ENCODE data around the gene EHD1.

DNA sequence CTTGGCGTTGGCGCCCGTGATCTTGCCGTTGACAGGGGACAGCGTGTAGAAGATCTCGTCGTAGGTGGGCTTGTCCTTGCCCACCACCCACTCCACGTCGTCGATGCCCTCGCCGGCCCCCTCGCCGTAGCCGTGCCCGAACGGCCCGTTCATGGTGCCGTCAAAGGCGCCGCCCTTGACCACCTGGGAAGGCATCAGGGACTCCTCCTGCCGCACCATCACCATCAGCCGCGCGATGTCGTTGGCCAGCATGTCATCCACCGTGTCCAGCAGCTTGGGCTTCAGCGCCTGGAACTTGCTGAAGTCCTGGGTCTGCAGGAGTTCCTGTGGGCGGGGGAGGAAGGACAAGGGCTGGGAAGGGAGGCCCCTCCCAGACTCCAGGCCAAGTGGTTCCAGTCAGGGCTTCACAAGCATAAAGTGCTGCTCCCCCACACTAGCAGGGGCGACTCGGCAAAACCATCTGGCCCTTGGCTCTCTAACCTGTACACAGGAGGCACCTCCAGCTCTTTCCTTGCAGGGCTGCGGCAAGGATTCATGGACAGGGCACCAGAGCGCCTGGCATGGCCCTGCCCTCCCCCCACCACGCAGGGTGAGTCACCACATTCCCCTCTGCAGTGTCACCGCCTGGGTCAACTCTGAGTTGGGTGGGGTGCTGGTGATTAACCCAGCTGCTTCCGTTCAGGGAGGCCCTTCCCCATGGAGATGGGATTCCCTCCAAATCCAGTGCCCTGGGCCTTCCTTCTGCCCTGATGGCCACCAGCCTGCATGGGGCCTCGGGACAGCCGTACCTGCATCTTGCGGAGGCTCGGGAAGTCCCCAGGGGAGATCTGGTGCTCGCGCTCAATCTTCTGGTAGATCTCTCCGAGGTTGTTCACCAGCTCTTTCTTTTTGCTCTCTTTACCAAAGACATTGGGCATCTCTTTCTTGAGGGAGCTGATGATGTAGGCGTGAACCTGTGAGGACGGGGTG, 23.6 kb downstream of the EHD1 start:
- TF ChIP-seq CTCF (conservative IDR thresholded peaks at IDR 0.05; ENCODE audit: low read depth, low read length) = no peak
- TF ChIP-seq RAD21 (IDR thresholded peaks at IDR 0.05; ENCODE audit: low read length) = no peak; the same call in 1 of the 2 replicates
- TF ChIP-seq RCOR1 (IDR thresholded peaks at IDR 0.05; ENCODE audit: insufficient replicate concordance, low read length) = peak; percentile 84

Data from IMR-90 (cell line).